DOHH2 (cell line): Measurements from ENCODE around the gene CEMIP.
"Not testable (repeated sequence)": the region's sequence is repeated elsewhere in the genome, so short reads cannot be mapped to it uniquely, and the experiment has no call there.

Source experiments
- H3F3A ChIP-seq: fragments of 200-600 bp; sonication (generic), shearing (Covaris generic); 2 replicates; pipeline ENCODE4 v1.6.0; 2016; ENCODE audit warnings: antibody characterized with exemption, mild to moderate bottlenecking; ENCODE audit not compliant: control insufficient read depth, insufficient read depth
- H3K27ac ChIP-seq: fragments of 200-600 bp; sonication (generic); 2 replicates; pipeline ENCODE4 v1.5.1; 2014; ENCODE audit warnings: low read depth, mild to moderate bottlenecking, low read length, moderate library complexity
- H3K27me3 ChIP-seq: fragments of 200-600 bp; sonication (generic); 2 replicates; pipeline ENCODE4 v1.6.1; 2014; ENCODE audit warnings: mild to moderate bottlenecking, low read length, mixed read lengths; ENCODE audit not compliant: control insufficient read depth
- H3K36me3 ChIP-seq: fragments of 200-600 bp; sonication (generic); 2 replicates; pipeline ENCODE4 v1.6.1; 2014; ENCODE audit warnings: mild to moderate bottlenecking, low read length, moderate library complexity, mixed read lengths; ENCODE audit not compliant: control insufficient read depth
- H3K4me1 ChIP-seq: fragments of 200-600 bp; sonication (generic); 2 replicates; pipeline ENCODE4 v1.6.1; 2014; ENCODE audit warnings: mild to moderate bottlenecking, low read length, mixed read lengths; ENCODE audit not compliant: control insufficient read depth
- H3K4me2 ChIP-seq: fragments of 200-600 bp; sonication (generic); 2 replicates; pipeline ENCODE4 v1.6.0; 2014; ENCODE audit warnings: mild to moderate bottlenecking, low read length, moderate library complexity
- H3K4me3 ChIP-seq: fragments of 200-600 bp; sonication (generic); 2 replicates; pipeline ENCODE4 v1.5.1; 2014; ENCODE audit warnings: mild to moderate bottlenecking, low read length, mixed read lengths
- H3K79me2 ChIP-seq: fragments of 200-600 bp; sonication (generic); 2 replicates; pipeline ENCODE4 v1.6.1; 2014; ENCODE audit warnings: mild to moderate bottlenecking, low read length, mixed read lengths; ENCODE audit not compliant: control insufficient read depth
- H3K9me2 ChIP-seq: fragments of 200-600 bp; sonication (generic); replicated peaks from 2 replicates; pipeline ENCODE4 v1.6.1; 2014; ENCODE audit warnings: mild to moderate bottlenecking, low read length, mixed read lengths; ENCODE audit not compliant: control insufficient read depth
- H3K9me3 ChIP-seq: fragments of 200-600 bp; sonication (generic); 2 replicates; pipeline ENCODE4 v1.6.1; 2014; ENCODE audit warnings: antibody characterized with exemption, low read length, mixed read lengths; ENCODE audit not compliant: control insufficient read depth, insufficient read depth
- H4K20me1 ChIP-seq: fragments of 200-600 bp; sonication (generic); 2 replicates; pipeline ENCODE4 v1.6.0; 2014; ENCODE audit warnings: low read depth, mild to moderate bottlenecking, antibody characterized with exemption, low read length, moderate library complexity; ENCODE audit not compliant: control insufficient read depth, insufficient read depth
- CTCF ChIP-seq: fragments of 200-600 bp; sonication (generic); IDR thresholded peaks from one replicate; pipeline ENCODE4 v1.5.1; 2014; ENCODE audit warnings: antibody characterized with exemption, mild to moderate bottlenecking, low read depth, low read length; ENCODE audit not compliant: poor library complexity, severe bottlenecking
- EZH2phosphoT487 ChIP-seq: fragments of 200-600 bp; sonication (generic); IDR thresholded peaks from 2 replicates; pipeline ENCODE4 v1.6.1; 2017; ENCODE audit warnings: borderline replicate concordance, mild to moderate bottlenecking, antibody characterized with exemption, low read length, moderate library complexity, mixed read lengths

CEMIP gene

GRCh38 chr15:80761754-80762153, 17.4 kb upstream of the CEMIP start:
- no peaks in the 10 kb centered on the region for H3K4me1 ChIP-seq
- no peak overlapping the region for H3K4me2 ChIP-seq
- no peak for TF ChIP-seq EZH2phosphoT487
- TF ChIP-seq CTCF: no peak
- H3F3A ChIP-seq: no peaks in the 10 kb centered on the region
- H3K27me3 ChIP-seq: no peaks in the 10 kb centered on the region; the same call in 1 of the 2 replicates
- H3K36me3 ChIP-seq: no peaks in the 10 kb centered on the region
- H3K4me3 ChIP-seq: no peak overlapping the region
- no peaks in the 10 kb centered on the region for H3K9me2 ChIP-seq
- H3K79me2 ChIP-seq: no peaks in the 10 kb centered on the region
- H4K20me1 ChIP-seq: no peaks in the 10 kb centered on the region
- no peaks in the 10 kb centered on the region for H3K9me3 ChIP-seq
- no peak overlapping the region for H3K27ac ChIP-seq

GRCh38 chr15:80763235-80763634, 15.9 kb upstream of the CEMIP start:
- H3K27me3 ChIP-seq, H3K4me1 ChIP-seq, H3K4me2 ChIP-seq, H3K9me3 ChIP-seq, H3K9me2 ChIP-seq, H3F3A ChIP-seq, H3K4me3 ChIP-seq, H3K36me3 ChIP-seq, H3K27ac ChIP-seq, H3K79me2 ChIP-seq, H4K20me1 ChIP-seq: not testable (repeated sequence)

GRCh38 chr15:80764535-80764934, 14.6 kb upstream of the CEMIP start:
- H3F3A ChIP-seq: no peaks in the 10 kb centered on the region
- no peak overlapping the region for H3K4me3 ChIP-seq
- TF ChIP-seq CTCF: no peak
- no peak for TF ChIP-seq EZH2phosphoT487
- H3K9me2 ChIP-seq: no peaks in the 10 kb centered on the region
- H3K4me1 ChIP-seq: no peaks in the 10 kb centered on the region
- no peaks in the 10 kb centered on the region for H3K9me3 ChIP-seq
- H3K27ac ChIP-seq: no peak overlapping the region
- H4K20me1 ChIP-seq: no peaks in the 10 kb centered on the region
- H3K79me2 ChIP-seq: no peaks in the 10 kb centered on the region
- H3K36me3 ChIP-seq: no peaks in the 10 kb centered on the region
- no peak overlapping the region for H3K4me2 ChIP-seq
- H3K27me3 ChIP-seq: 0 out of 2 replicates have a peak, but pooled peaks cover 2% of the 10 kb centered on the region

GRCh38 chr15:80766275-80766674, 12.9 kb upstream of the CEMIP start:
- H3K4me3 ChIP-seq: no peak overlapping the region
- no peaks in the 10 kb centered on the region for H4K20me1 ChIP-seq
- TF ChIP-seq EZH2phosphoT487 (no peak), CTCF (no peak)
- H3K27ac ChIP-seq: no peak overlapping the region
- H3K79me2 ChIP-seq: no peaks in the 10 kb centered on the region
- H3K4me2 ChIP-seq: no peak overlapping the region
- H3K27me3 ChIP-seq: 0 out of 2 replicates have a peak, but pooled peaks cover 2% of the 10 kb centered on the region
- H3K9me2 ChIP-seq: no peaks in the 10 kb centered on the region
- no peaks in the 10 kb centered on the region for H3F3A ChIP-seq
- no peaks in the 10 kb centered on the region for H3K9me3 ChIP-seq
- H3K4me1 ChIP-seq: no peaks in the 10 kb centered on the region
- H3K36me3 ChIP-seq: no peaks in the 10 kb centered on the region
